ENCODE results near the gene MORC2.

The MORC2 gene

DNA sequence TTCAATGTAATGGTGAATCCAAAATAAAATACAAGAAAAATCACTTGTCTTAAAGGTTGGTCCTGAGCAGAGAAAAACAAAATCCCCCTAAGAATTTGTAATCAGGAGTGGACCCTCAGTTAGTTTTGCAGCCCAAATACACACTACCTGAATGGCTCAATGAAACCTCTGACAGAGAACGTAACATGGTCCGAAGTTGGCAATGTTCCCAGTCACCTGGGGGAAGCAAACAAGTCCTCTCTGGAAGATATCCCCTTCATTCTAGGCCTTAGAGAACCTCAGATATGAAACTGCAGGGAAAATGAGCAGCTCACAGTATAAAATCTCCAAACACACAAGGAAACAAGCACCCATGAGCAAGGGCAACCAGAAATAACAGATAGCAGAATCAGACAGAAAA lies 58.2 kb downstream of the MORC2 start:
- TF ChIP-seq, protein P1, sequence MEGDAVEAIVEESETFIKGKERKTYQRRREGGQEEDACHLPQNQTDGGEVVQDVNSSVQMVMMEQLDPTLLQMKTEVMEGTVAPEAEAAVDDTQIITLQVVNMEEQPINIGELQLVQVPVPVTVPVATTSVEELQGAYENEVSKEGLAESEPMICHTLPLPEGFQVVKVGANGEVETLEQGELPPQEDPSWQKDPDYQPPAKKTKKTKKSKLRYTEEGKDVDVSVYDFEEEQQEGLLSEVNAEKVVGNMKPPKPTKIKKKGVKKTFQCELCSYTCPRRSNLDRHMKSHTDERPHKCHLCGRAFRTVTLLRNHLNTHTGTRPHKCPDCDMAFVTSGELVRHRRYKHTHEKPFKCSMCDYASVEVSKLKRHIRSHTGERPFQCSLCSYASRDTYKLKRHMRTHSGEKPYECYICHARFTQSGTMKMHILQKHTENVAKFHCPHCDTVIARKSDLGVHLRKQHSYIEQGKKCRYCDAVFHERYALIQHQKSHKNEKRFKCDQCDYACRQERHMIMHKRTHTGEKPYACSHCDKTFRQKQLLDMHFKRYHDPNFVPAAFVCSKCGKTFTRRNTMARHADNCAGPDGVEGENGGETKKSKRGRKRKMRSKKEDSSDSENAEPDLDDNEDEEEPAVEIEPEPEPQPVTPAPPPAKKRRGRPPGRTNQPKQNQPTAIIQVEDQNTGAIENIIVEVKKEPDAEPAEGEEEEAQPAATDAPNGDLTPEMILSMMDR (IDR thresholded peaks at IDR 0.05; ENCODE audit: insufficient read depth, low read length, missing control alignments) = no peak
- ChIA-PET CTCF (interaction anchor here (0.8 to 6.7 kb wide), 7 partner anchors 9 to 276 kb away, joined by 3 to 60 read pairs (median 3); no protein-coding TSS in a partner anchor), POLR2A (no interaction called here)
- no peak for DNase-seq (ENCODE audit: low read depth, low spot score)
- H3K4me3 ChIP-seq (ENCODE audit: low read depth, low read length) = no peak overlapping the region

DNA sequence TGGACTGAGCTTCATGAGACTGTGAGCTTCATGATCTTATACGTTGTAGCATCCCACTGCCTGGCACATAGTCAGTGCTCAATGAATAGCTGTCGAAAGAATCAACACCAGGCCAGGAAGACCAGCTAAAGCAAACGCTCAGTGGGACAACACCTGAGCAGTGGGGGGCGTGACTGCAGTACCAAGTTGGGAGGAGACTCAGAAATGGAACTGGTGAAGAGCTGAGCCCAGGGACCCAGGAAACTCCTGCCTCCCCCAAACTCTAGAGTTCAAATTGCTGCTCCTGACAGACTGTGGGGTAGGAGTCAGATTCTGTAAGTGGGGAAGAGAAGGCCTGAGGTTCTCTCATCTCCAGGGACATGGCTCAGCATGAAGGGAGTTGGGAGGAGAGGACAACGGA lies 59.3 kb downstream of the MORC2 start:
- POLR2A ChIA-PET = no interaction called here
- TF ChIP-seq, protein P1 (IDR thresholded peaks at IDR 0.05; ENCODE audit: insufficient read depth, low read length, missing control alignments) = no peak
- DNase-seq (ENCODE audit: low read depth, low spot score) = no peak
- CTCF ChIA-PET = interaction anchor here (0.7 to 6.7 kb wide), 4 partner anchors 12 to 146 kb away, joined by 4 to 60 read pairs (median 46); no protein-coding TSS in a partner anchor
- no peak overlapping the region for H3K4me3 ChIP-seq (ENCODE audit: low read depth, low read length)

DNA sequence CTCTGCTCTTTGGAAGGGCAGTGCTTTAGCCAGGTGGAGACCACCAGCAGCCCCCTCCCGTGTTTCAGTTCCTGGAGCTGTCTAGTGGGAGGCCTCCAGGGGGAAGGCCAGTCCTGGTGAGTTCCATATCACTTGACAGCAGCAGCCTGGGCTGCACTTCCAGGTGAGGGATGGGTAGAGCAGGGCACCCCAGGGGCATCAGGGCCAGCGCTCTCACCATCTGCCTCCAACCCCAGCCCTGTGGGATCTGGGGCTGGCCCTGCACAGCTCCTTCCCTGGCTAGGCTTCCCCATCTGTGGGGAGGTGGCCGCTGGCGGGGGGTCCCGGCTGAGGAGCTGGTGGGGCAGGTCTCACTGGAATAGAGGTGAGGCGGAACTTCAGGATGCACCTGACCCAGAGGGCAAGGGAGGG lies 60.5 kb downstream of the MORC2 start:
- POLR2A ChIA-PET = no interaction called here
- DNase-seq (ENCODE audit: low read depth, low spot score) = no peak
- no peak overlapping the region for H3K4me3 ChIP-seq (ENCODE audit: low read depth, low read length)
- CTCF ChIA-PET = interaction anchor here (0.8 to 6.7 kb wide), 4 partner anchors 12 to 145 kb away, joined by 3 to 60 read pairs (median 30); no protein-coding TSS in a partner anchor
- TF ChIP-seq, protein P1 (IDR thresholded peaks at IDR 0.05; ENCODE audit: insufficient read depth, low read length, missing control alignments) = no peak

DNA sequence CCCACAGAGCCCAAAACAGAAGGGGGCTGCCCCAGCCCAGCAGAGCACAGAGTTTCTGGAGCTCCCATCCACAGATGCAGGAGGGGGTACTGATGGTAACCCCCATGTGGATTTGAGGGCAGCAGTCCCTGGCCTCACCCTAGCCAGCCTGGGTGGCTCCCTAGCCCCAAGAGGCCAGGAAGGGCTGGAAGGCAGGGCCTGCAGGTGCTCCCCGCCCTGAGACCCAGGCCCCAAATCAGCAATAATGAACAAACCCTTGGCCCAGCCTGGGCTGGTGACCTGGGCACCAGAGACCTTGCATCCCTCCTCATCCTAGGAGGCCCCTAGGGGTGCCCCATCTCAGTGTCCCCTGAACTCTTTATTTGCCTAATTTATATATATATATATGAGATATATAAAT lies 61.6 kb downstream of the MORC2 start:
- DNase-seq (ENCODE audit: low read depth, low spot score) = no peak
- ChIA-PET CTCF (interaction anchor here (0.8 to 6.7 kb wide), 4 partner anchors 14 to 144 kb away, joined by 3 to 60 read pairs (median 30); no protein-coding TSS in a partner anchor), POLR2A (interaction anchor here (0.9 kb wide), 1 partner anchor 15 kb away, joined by 3 read pairs; no protein-coding TSS in a partner anchor)

DNA sequence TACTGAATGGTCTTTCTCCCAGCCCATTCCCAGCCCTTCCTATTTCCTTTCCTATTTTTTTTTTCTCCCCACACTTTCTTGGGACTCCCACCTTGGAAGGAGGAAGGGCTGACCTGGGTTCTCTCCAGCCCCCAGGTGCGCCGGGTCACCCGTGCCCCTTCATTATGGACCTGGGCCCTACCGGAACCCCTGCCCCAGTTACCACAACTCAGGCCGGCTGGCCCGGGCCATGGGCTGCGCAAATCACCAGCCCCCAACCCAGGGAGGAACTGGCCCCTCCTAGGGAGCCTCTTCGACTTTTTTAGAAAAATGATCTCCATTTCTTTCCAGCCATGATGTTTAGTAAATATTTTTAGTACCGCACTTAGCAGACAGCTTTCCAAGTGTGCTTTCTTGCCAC lies 62.2 kb downstream of the MORC2 start:
- CTCF ChIA-PET = interaction anchor here (5.1 to 6.7 kb wide), 3 partner anchors 14 to 143 kb away, joined by 25 to 60 read pairs (median 36); no protein-coding TSS in a partner anchor
- TF ChIP-seq, protein P1 (IDR thresholded peaks at IDR 0.05; ENCODE audit: insufficient read depth, low read length, missing control alignments) = no peak
- no peak for DNase-seq (ENCODE audit: low read depth, low spot score)
- H3K4me3 ChIP-seq (ENCODE audit: low read depth, low read length) = no peak overlapping the region
- POLR2A ChIA-PET = no interaction called here

More for the DNA sequence above, 61.6 kb downstream of the MORC2 start:
- H3K4me3 ChIP-seq (ENCODE audit: low read depth, low read length) = no peak overlapping the region
- TF ChIP-seq, protein P1 (IDR thresholded peaks at IDR 0.05; ENCODE audit: insufficient read depth, low read length, missing control alignments) = no peak

DNA sequence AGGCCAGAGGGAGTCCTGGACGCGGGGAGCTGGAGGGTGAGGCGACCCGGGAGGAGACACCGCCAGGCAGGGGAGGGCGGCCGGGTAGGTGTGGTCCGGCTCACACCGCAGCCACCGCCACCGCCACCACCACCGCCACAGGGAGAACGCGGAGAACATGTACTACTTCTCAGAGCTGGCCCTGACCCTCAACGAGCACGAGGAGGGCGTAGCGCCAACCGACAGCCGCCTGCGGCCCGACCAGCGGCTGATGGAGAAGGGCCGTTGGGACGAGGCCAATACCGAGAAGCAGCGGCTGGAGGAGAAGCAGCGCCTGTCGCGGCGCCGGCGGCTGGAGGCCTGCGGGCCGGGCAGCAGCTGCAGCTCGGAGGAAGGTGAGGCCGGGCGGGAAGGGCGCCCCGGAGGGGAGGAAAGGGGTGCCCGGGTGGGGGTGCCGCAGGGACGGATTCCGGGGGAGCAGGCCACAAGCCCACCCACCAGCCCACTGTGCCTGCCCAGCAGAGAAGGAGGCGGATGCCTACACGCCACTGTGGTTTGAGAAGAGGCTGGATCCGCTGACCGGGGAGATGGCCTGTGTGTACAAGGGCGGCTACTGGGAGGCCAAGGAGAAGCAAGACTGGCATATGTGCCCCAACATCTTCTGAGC lies 62.8 kb downstream of the MORC2 start:
- H3K4me3 ChIP-seq (ENCODE audit: low read depth, low read length) = no peak overlapping the region
- DNase-seq (ENCODE audit: low read depth, low spot score) = no peak
- ChIA-PET POLR2A (no interaction called here), CTCF (interaction anchor here (0.5 to 5.1 kb wide), 3 partner anchors 15 to 161 kb away, joined by 3 to 25 read pairs (median 3); no protein-coding TSS in a partner anchor)
- TF ChIP-seq, protein P1 (IDR thresholded peaks at IDR 0.05; ENCODE audit: insufficient read depth, low read length, missing control alignments) = no peak

Measured in AG04449 (cell line).